ENCODE data around the gene KNTC1.

KNTC1 gene

GRCh38 chr12:122661246-122661645, 134.2 kb downstream of the KNTC1 start:
- no peaks in the 10 kb centered on the region for H3K9me3 ChIP-seq (ENCODE audit: insufficient read depth, low read depth, low read length)
- H3K4me3 ChIP-seq (ENCODE audit: low read length, poor library complexity, severe bottlenecking) = no peak overlapping the region
- H3K36me3 ChIP-seq (ENCODE audit: insufficient read depth, low read length) = no peaks in the 10 kb centered on the region
- H3K4me2 ChIP-seq (ENCODE audit: low read depth, low read length, poor library complexity, severe bottlenecking) = no peak overlapping the region
- no peaks in the 10 kb centered on the region for H3K9me2 ChIP-seq (replicated peaks; ENCODE audit: low read depth, low read length)
- no peaks in the 10 kb centered on the region for H3F3A ChIP-seq (ENCODE audit: low read depth)
- no peaks in the 10 kb centered on the region for H4K20me1 ChIP-seq (ENCODE audit: insufficient read depth, low read length, poor library complexity, severe bottlenecking)
- H3K9ac ChIP-seq (ENCODE audit: low read depth, low read length, poor library complexity, severe bottlenecking) = no peak overlapping the region
- H3K79me2 ChIP-seq (ENCODE audit: insufficient read depth, low read length) = no peaks in the 10 kb centered on the region
- TF ChIP-seq EZH2phosphoT487 (IDR thresholded peaks at IDR 0.05; ENCODE audit: borderline replicate concordance) = no peak
- no peak for TF ChIP-seq CTCF (conservative IDR thresholded peaks at IDR 0.05; ENCODE audit: low read length)
- H3K4me1 ChIP-seq (ENCODE audit: insufficient read depth, low read length, poor library complexity, severe bottlenecking) = no peaks in the 10 kb centered on the region
- H3K27me3 ChIP-seq (ENCODE audit: insufficient read depth, low read length, poor library complexity, severe bottlenecking) = no peaks in the 10 kb centered on the region
- H2AFZ ChIP-seq (ENCODE audit: low read length) = no peak overlapping the region

GRCh38 chr12:122661938-122662337, 134.9 kb downstream of the KNTC1 start:
- Histone ChIP-seq H2AFZ (ENCODE audit: low read length) (no peak overlapping the region), H3K9me2 (replicated peaks; ENCODE audit: low read depth, low read length) (no peaks in the 10 kb centered on the region), H4K20me1 (ENCODE audit: insufficient read depth, low read length, poor library complexity, severe bottlenecking) (no peaks in the 10 kb centered on the region), H3K4me3 (ENCODE audit: low read length, poor library complexity, severe bottlenecking) (no peak overlapping the region), H3K9me3 (ENCODE audit: insufficient read depth, low read depth, low read length) (no peaks in the 10 kb centered on the region), H3K36me3 (ENCODE audit: insufficient read depth, low read length) (no peaks in the 10 kb centered on the region), H3K4me1 (ENCODE audit: insufficient read depth, low read length, poor library complexity, severe bottlenecking) (no peaks in the 10 kb centered on the region), H3F3A (ENCODE audit: low read depth) (no peaks in the 10 kb centered on the region), H3K27me3 (ENCODE audit: insufficient read depth, low read length, poor library complexity, severe bottlenecking) (no peaks in the 10 kb centered on the region), H3K9ac (ENCODE audit: low read depth, low read length, poor library complexity, severe bottlenecking) (no peak overlapping the region), H3K4me2 (ENCODE audit: low read depth, low read length, poor library complexity, severe bottlenecking) (no peak overlapping the region), H3K79me2 (ENCODE audit: insufficient read depth, low read length) (no peaks in the 10 kb centered on the region)
- TF ChIP-seq CTCF (conservative IDR thresholded peaks at IDR 0.05; ENCODE audit: low read length) (no peak), EZH2phosphoT487 (IDR thresholded peaks at IDR 0.05; ENCODE audit: borderline replicate concordance) (no peak)

- Histone ChIP-seq H3K79me2 (ENCODE audit: insufficient read depth, low read length) (no peaks in the 10 kb centered on the region), H3K4me1 (ENCODE audit: insufficient read depth, low read length, poor library complexity, severe bottlenecking) (no peaks in the 10 kb centered on the region), H4K20me1 (ENCODE audit: insufficient read depth, low read length, poor library complexity, severe bottlenecking) (no peaks in the 10 kb centered on the region), H2AFZ (ENCODE audit: low read length) (no peak overlapping the region), H3K9ac (ENCODE audit: low read depth, low read length, poor library complexity, severe bottlenecking) (no peak overlapping the region), H3F3A (ENCODE audit: low read depth) (no peaks in the 10 kb centered on the region), H3K27me3 (ENCODE audit: insufficient read depth, low read length, poor library complexity, severe bottlenecking) (no peaks in the 10 kb centered on the region), H3K36me3 (ENCODE audit: insufficient read depth, low read length) (no peaks in the 10 kb centered on the region), H3K9me3 (ENCODE audit: insufficient read depth, low read depth, low read length) (no peaks in the 10 kb centered on the region), H3K4me3 (ENCODE audit: low read length, poor library complexity, severe bottlenecking) (no peak overlapping the region), H3K4me2 (ENCODE audit: low read depth, low read length, poor library complexity, severe bottlenecking) (no peak overlapping the region), H3K9me2 (replicated peaks; ENCODE audit: low read depth, low read length) (no peaks in the 10 kb centered on the region)
- TF ChIP-seq EZH2phosphoT487 (IDR thresholded peaks at IDR 0.05; ENCODE audit: borderline replicate concordance) = no peak
- TF ChIP-seq CTCF (conservative IDR thresholded peaks at IDR 0.05; ENCODE audit: low read length) = no peak
These were observed 138.3 kb downstream of the KNTC1 start for GRCh38 chr12:122665349-122665748.
